ENCODE measurements around the gene SCN10A. TPM values are rescaled to one million over a fixed set of nuclear protein-coding genes. Genes with fewer than 3 reads are reported as not detected.

SCN10A gene
- total RNA-seq, 4 donors from 2014 or later, result not detected

DNA sequence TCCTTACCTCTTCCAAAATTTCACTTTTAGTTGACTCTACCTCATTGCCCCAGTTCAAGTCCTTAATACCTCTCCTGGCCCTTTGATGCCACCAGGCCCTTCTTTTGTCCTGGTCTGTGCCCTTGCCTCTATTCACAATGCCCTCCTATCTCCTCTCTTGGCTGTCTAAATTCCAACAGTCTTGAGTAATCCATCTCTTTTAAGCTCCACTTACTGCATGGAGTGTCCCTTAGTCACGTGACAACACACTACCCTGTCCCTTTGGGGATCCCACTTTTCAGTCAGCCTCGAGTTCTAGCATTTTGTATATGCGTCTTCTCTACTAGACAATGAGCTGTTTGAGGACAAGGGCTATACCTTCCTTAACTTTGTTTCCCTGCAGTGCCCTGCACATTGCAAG lies 113.8 kb downstream of the SCN10A start:
- no peak for DNase-seq
- no peak for TF ChIP-seq POLR2A (IDR thresholded peaks at IDR 0.05)
- no peak for TF ChIP-seq CTCF (IDR thresholded peaks at IDR 0.05)
- no peaks in the 10 kb centered on the region for H3K36me3 ChIP-seq
- no peaks in the 10 kb centered on the region for H3K9me3 ChIP-seq
- H3K4me3 ChIP-seq, result no peak overlapping the region
- H3K4me1 ChIP-seq, result no peaks in the 10 kb centered on the region
- no peaks in the 10 kb centered on the region for H3K27me3 ChIP-seq
- H3K27ac ChIP-seq, result no peak overlapping the region

DNA sequence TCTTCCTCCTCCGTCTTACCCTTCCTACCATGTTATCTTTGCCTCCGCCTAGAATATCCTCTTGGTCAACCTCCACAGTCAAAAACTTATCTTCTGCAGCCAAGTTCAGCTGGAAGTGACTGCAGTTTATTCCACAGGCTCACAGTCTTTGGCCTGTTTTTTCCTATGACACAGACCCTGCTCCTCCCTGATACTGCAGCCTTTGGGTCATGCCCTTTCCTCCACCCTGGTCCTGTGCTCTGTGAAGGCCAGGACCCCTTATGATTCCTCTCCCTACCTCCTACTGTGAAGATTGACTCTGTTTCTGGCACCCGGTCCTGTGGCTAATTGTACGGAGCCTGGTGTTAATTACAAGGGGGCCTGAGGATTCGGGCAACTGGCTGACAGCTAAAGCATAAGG lies 117.3 kb downstream of the SCN10A start:
- TF ChIP-seq POLR2A (IDR thresholded peaks at IDR 0.05), result no peak
- no peak for TF ChIP-seq CTCF (IDR thresholded peaks at IDR 0.05)
- Histone ChIP-seq H3K36me3 (no peaks in the 10 kb centered on the region), H3K27ac (no peak overlapping the region), H3K9me3 (no peaks in the 10 kb centered on the region), H3K4me3 (no peak overlapping the region), H3K4me1 (no peaks in the 10 kb centered on the region), H3K27me3 (no peaks in the 10 kb centered on the region)
- DNase-seq, result no peak

- TF ChIP-seq CTCF (IDR thresholded peaks at IDR 0.05) (no peak), POLR2A (IDR thresholded peaks at IDR 0.05) (no peak)
- Histone ChIP-seq H3K27ac (no peak overlapping the region), H3K4me3 (no peak overlapping the region), H3K36me3 (no peaks in the 10 kb centered on the region), H3K9me3 (no peaks in the 10 kb centered on the region), H3K4me1 (no peaks in the 10 kb centered on the region), H3K27me3 (no peaks in the 10 kb centered on the region)
- no peak for DNase-seq
These were observed 118.0 kb downstream of the SCN10A start for GRCh38 chr3:38698061-38698460.

DNA sequence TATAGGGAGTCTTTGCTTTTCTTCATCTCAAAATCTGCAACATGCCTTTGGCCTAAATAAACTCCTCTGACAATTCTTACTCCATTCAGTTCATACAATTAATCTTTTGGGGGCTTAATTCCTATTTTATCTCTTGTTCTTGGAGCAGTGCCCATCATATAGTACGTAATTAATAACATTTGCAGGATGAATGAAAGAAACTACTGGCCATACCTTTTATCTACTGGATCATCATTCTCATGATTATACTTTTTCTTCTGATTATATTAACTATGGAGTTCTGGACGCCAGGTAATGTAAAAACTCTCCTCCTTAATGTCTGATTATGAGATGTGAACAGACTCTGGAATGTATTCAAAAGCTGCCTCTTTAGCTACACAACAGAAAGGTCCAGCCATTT lies 120.0 kb downstream of the SCN10A start:
- Histone ChIP-seq H3K27ac (no peak overlapping the region), H3K36me3 (no peaks in the 10 kb centered on the region), H3K4me3 (no peak overlapping the region), H3K27me3 (no peaks in the 10 kb centered on the region), H3K9me3 (no peaks in the 10 kb centered on the region), H3K4me1 (no peaks in the 10 kb centered on the region)
- TF ChIP-seq POLR2A (IDR thresholded peaks at IDR 0.05) (no peak), CTCF (IDR thresholded peaks at IDR 0.05) (no peak)
- DNase-seq, result no peak

GRCh38 chr3:38690185-38690584 lies 125.8 kb downstream of the SCN10A start:
- Histone ChIP-seq H3K4me1 (no peaks in the 10 kb centered on the region), H3K36me3 (no peaks in the 10 kb centered on the region), H3K9me3 (no peaks in the 10 kb centered on the region), H3K27ac (no peak overlapping the region), H3K4me3 (no peak overlapping the region), H3K27me3 (no peaks in the 10 kb centered on the region)
- no peak for TF ChIP-seq CTCF (IDR thresholded peaks at IDR 0.05)
- no peak for TF ChIP-seq POLR2A (IDR thresholded peaks at IDR 0.05)
- no peak for DNase-seq

DNA sequence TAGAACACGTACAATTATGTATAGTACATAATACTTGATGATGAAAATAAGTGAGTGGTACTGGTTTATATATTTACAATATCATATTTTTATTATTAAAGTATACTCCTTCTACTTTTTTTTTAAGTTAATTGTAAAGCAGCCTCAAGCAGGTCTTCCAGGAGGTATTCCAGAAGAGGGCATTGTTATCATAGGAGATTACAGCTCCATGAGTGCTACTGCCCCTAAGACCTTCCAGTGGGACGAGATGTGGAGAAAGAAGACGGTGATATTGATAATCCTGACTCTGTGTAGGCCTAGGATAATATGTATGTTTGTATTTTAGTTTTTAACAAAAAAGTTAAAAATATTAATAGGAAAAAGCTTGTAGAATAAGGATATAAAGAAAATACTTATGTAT lies 126.2 kb downstream of the SCN10A start:
- no peak overlapping the region for H3K27ac ChIP-seq
- H3K4me1 ChIP-seq, result no peaks in the 10 kb centered on the region
- no peak for DNase-seq
- no peaks in the 10 kb centered on the region for H3K36me3 ChIP-seq
- TF ChIP-seq CTCF (IDR thresholded peaks at IDR 0.05) (no peak), POLR2A (IDR thresholded peaks at IDR 0.05) (no peak)
- no peaks in the 10 kb centered on the region for H3K27me3 ChIP-seq
- no peaks in the 10 kb centered on the region for H3K9me3 ChIP-seq
- no peak overlapping the region for H3K4me3 ChIP-seq

Data from Peyer's patch (tissue), 4 donors.